Progenitor cell of endocrine pancreas (in vitro differentiated cells): ENCODE results near the gene ROGDI. TPM values are rescaled to one million over a fixed set of nuclear protein-coding genes. Genes with fewer than 3 reads are reported as not detected.

Experiments
- DNase-seq: peaks from one replicate; pipeline ENCODE4 v3.0.0; 2021; ENCODE audit warnings: low spot score; ENCODE audit not compliant: unreplicated experiment
- H3K27ac Mint-ChIP-seq: 2 replicates; pipeline ENCODE4 v1.8.0; 2021; ENCODE audit warnings: mild to moderate bottlenecking, moderate library complexity, mixed read lengths
- H3K27me3 Mint-ChIP-seq: 2 replicates; pipeline ENCODE4 v1.8.0; 2021; ENCODE audit warnings: mixed read lengths
- H3K36me3 Mint-ChIP-seq: 2 replicates; pipeline ENCODE4 v1.8.0; 2022; ENCODE audit warnings: mixed read lengths; ENCODE audit not compliant: insufficient read depth
- H3K4me1 Mint-ChIP-seq: 2 replicates; pipeline ENCODE4 v1.8.0; 2021; ENCODE audit warnings: low read depth, mixed read lengths
- H3K4me3 Mint-ChIP-seq: 2 replicates; pipeline ENCODE4 v1.8.0; 2021; ENCODE audit warnings: low read depth, mild to moderate bottlenecking, moderate library complexity, mixed read lengths
- H3K9me3 Mint-ChIP-seq: 2 replicates; pipeline ENCODE4 v1.8.0; 2021; ENCODE audit warnings: low read depth, mixed read lengths
- CTCF ChIP-seq: fragments of 200-600 bp; sonication (generic); IDR thresholded peaks from one replicate; pipeline ENCODE4 v1.5.0; 2021; ENCODE audit warnings: antibody characterized with exemption, mild to moderate bottlenecking; ENCODE audit not compliant: unreplicated experiment
- total RNA-seq: library from RNA; stranded (reverse); gene quantifications from 2 replicates; pipeline ENCODE4 v1.2.1, GENCODE V29; 2021

ROGDI gene
- total RNA-seq, 1 donor from 2014 or later = 44.1 TPM

- Mint-ChIP-seq H3K27ac (no peak overlapping the region), H3K4me1 (peaks cover 2% of the 10 kb centered on the region), H3K27me3 (no peaks in the 10 kb centered on the region), H3K36me3 (no peaks in the 10 kb centered on the region), H3K4me3 (no peak overlapping the region), H3K9me3 (no peaks in the 10 kb centered on the region)
- no peak for DNase-seq
- no peak for TF ChIP-seq CTCF
Measured at GRCh38 chr16:4776141-4776705, 26.2 kb downstream of the ROGDI start.

GRCh38 chr16:4775005-4775404 is 27.4 kb downstream of the ROGDI start:
- DNase-seq = no peak
- Mint-ChIP-seq H3K4me1 (peaks cover 2% of the 10 kb centered on the region), H3K9me3 (no peaks in the 10 kb centered on the region), H3K4me3 (no peak overlapping the region), H3K27me3 (no peaks in the 10 kb centered on the region), H3K27ac (no peak overlapping the region), H3K36me3 (no peaks in the 10 kb centered on the region)
- TF ChIP-seq CTCF = no peak

GRCh38 chr16:4772351-4772750 is 30.1 kb downstream of the ROGDI start:
- DNase-seq = no peak
- Mint-ChIP-seq H3K9me3 (no peaks in the 10 kb centered on the region), H3K27ac (no peak overlapping the region), H3K4me3 (no peak overlapping the region), H3K4me1 (peaks cover 8% of the 10 kb centered on the region), H3K36me3 (no peaks in the 10 kb centered on the region), H3K27me3 (no peaks in the 10 kb centered on the region)
- TF ChIP-seq CTCF = no peak

- DNase-seq = no peak
- Mint-ChIP-seq H3K27me3 (no peaks in the 10 kb centered on the region), H3K9me3 (no peaks in the 10 kb centered on the region), H3K36me3 (no peaks in the 10 kb centered on the region), H3K27ac (no peak overlapping the region), H3K4me3 (no peak overlapping the region), H3K4me1 (peaks cover 10% of the 10 kb centered on the region)
- TF ChIP-seq CTCF = no peak
Measured at GRCh38 chr16:4771646-4772045, 30.8 kb downstream of the ROGDI start.

GRCh38 chr16:4769306-4769638 is 33.2 kb downstream of the ROGDI start:
- no peak for TF ChIP-seq CTCF
- Mint-ChIP-seq H3K27me3 (no peaks in the 10 kb centered on the region), H3K4me1 (peaks cover 17% of the 10 kb centered on the region), H3K36me3 (no peaks in the 10 kb centered on the region), H3K4me3 (peak overlapping the region; percentile 76), H3K27ac (no peak overlapping the region), H3K9me3 (no peaks in the 10 kb centered on the region)
- no peak for DNase-seq
